ENCODE measurements around the gene SLC6A3.

Gene SLC6A3

DNA sequence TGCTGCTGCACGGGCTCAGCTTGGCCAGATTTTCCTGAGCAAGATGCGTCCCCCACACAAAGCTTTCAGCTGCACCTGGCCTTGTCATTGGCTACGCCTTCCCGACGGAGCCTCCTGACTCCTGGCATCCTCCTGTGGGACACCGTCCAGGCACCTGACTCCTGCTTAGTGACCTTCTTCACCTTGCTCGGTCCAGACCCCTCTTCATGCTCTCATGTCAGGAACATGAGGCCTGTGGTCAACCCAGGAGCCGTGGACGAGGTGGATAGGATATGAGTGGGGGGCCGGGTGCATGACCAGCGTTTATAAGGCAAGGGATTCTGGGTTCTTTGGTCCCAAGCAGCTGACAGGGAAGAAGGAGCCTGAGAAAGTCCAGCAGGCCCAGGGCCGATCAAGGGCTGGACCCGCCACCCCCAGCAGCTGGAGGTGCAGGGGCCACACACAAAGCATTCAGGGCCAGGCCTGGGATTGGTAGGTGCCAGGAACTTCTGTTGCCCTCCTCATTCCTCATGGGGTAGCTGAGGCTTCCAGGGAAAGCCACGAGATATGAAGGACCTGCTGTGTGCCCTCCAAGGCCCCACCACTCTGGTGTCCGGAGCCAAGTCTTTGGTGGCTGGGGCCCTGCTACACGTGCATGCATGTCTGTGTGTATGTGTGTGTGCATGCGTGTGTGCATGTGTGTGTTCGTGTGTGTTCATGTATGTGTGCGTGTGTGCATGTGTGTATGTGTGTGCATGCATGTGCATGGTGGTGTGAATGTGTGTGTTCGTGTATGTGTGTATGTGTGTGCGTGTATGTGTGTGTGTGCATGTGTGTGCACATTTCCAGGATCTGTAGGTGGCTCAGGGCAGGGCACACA is 34.9 kb downstream of the SLC6A3 start:
- no peak overlapping the region for H3K4me3 ChIP-seq (ENCODE audit: low read length)
- H3K4me1 ChIP-seq (ENCODE audit: low read length), result no peaks in the 10 kb centered on the region
- H3K27ac ChIP-seq (ENCODE audit: low read length), result no peak overlapping the region
- H3K9me3 ChIP-seq (ENCODE audit: insufficient read depth, low read length), result no peaks in the 10 kb centered on the region
- H3K27me3 ChIP-seq (ENCODE audit: low read depth, low read length), result no peaks in the 10 kb centered on the region
- H3K9ac ChIP-seq (ENCODE audit: low read length), result no peak overlapping the region
- no peak for TF ChIP-seq EZH2phosphoT487 (IDR thresholded peaks at IDR 0.05; ENCODE audit: low read depth)
- TF ChIP-seq, protein P1, sequence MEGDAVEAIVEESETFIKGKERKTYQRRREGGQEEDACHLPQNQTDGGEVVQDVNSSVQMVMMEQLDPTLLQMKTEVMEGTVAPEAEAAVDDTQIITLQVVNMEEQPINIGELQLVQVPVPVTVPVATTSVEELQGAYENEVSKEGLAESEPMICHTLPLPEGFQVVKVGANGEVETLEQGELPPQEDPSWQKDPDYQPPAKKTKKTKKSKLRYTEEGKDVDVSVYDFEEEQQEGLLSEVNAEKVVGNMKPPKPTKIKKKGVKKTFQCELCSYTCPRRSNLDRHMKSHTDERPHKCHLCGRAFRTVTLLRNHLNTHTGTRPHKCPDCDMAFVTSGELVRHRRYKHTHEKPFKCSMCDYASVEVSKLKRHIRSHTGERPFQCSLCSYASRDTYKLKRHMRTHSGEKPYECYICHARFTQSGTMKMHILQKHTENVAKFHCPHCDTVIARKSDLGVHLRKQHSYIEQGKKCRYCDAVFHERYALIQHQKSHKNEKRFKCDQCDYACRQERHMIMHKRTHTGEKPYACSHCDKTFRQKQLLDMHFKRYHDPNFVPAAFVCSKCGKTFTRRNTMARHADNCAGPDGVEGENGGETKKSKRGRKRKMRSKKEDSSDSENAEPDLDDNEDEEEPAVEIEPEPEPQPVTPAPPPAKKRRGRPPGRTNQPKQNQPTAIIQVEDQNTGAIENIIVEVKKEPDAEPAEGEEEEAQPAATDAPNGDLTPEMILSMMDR (IDR thresholded peaks at IDR 0.05; ENCODE audit: low read depth, low read length), result no peak
- H4K20me1 ChIP-seq (ENCODE audit: insufficient read depth, low read length), result no peaks in the 10 kb centered on the region
- no peaks in the 10 kb centered on the region for H3K79me2 ChIP-seq (ENCODE audit: low read length)
- no peak overlapping the region for H3K4me2 ChIP-seq (ENCODE audit: low read length)
- H3K36me3 ChIP-seq (replicated peaks; ENCODE audit: low read depth, low read length), result no peaks in the 10 kb centered on the region
- no peak overlapping the region for H2AFZ ChIP-seq (ENCODE audit: low read depth, low read length)

DNA sequence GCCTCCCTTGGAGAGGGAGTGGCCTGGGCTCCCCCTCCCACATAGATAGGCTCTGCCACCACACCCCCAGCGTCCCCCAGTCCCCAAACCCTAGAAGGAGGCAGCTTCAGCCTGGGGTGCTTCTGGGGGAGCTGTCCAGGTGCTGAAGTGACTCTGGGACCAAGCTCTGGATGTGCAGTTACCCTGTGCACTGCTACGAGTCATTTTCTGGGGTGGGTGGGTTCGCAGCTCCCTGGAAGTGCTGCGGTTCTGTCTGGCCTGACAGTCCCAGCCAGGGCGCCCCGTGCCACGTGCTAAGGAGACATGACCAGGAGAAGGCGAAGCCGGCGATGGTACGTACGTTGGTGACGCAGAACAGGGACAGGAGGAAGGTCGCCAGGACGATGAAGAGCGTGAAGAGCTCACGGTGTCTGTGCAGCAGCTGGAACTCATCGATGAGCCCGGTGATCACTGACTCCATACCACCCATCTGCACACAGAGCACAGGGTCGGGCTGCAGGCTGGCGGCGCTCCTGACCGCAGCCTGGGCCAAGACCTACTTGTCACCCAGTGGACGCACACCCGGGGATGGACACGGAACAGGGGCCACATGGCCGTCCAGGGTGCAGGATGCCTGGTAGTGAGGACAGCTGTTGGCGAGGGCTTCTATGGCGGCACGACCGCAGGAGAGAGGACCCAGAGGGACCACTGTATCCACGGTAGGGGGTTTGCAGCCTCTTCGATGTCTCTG is 35.7 kb downstream of the SLC6A3 start:
- H3K79me2 ChIP-seq (ENCODE audit: low read length), result no peaks in the 10 kb centered on the region
- no peak overlapping the region for H3K27ac ChIP-seq (ENCODE audit: low read length)
- no peak overlapping the region for H2AFZ ChIP-seq (ENCODE audit: low read depth, low read length)
- no peaks in the 10 kb centered on the region for H3K36me3 ChIP-seq (replicated peaks; ENCODE audit: low read depth, low read length)
- TF ChIP-seq, protein P1 (IDR thresholded peaks at IDR 0.05; ENCODE audit: low read depth, low read length), result no peak
- TF ChIP-seq EZH2phosphoT487 (IDR thresholded peaks at IDR 0.05; ENCODE audit: low read depth), result no peak
- no peaks in the 10 kb centered on the region for H3K27me3 ChIP-seq (ENCODE audit: low read depth, low read length)
- no peak overlapping the region for H3K4me3 ChIP-seq (ENCODE audit: low read length)
- no peak overlapping the region for H3K4me2 ChIP-seq (ENCODE audit: low read length)
- H3K9ac ChIP-seq (ENCODE audit: low read length), result no peak overlapping the region
- H3K4me1 ChIP-seq (ENCODE audit: low read length), result no peaks in the 10 kb centered on the region
- no peaks in the 10 kb centered on the region for H4K20me1 ChIP-seq (ENCODE audit: insufficient read depth, low read length)
- no peaks in the 10 kb centered on the region for H3K9me3 ChIP-seq (ENCODE audit: insufficient read depth, low read length)

GRCh38 chr5:1406681-1407640 is 38.3 kb downstream of the SLC6A3 start:
- Histone ChIP-seq H4K20me1 (ENCODE audit: insufficient read depth, low read length) (no peaks in the 10 kb centered on the region), H2AFZ (ENCODE audit: low read depth, low read length) (no peak overlapping the region), H3K4me1 (ENCODE audit: low read length) (no peaks in the 10 kb centered on the region), H3K36me3 (replicated peaks; ENCODE audit: low read depth, low read length) (no peaks in the 10 kb centered on the region), H3K27ac (ENCODE audit: low read length) (no peak overlapping the region), H3K9me3 (ENCODE audit: insufficient read depth, low read length) (no peaks in the 10 kb centered on the region), H3K4me3 (ENCODE audit: low read length) (no peak overlapping the region), H3K4me2 (ENCODE audit: low read length) (no peak overlapping the region), H3K79me2 (ENCODE audit: low read length) (no peaks in the 10 kb centered on the region), H3K27me3 (ENCODE audit: low read depth, low read length) (no peaks in the 10 kb centered on the region), H3K9ac (ENCODE audit: low read length) (no peak overlapping the region)
- no peak for TF ChIP-seq EZH2phosphoT487 (IDR thresholded peaks at IDR 0.05; ENCODE audit: low read depth)
- TF ChIP-seq, protein P1 (IDR thresholded peaks at IDR 0.05; ENCODE audit: low read depth, low read length), result no peak

Data from OCI-LY3 (cell line).